ENCODE results near the gene AGK. TPM values are rescaled to one million over a fixed set of nuclear protein-coding genes. Genes with fewer than 3 reads are reported as not detected.
A peak's percentile ranks its signal among the peaks of the same experiment; 100 is the strongest.

AGK gene
- total RNA-seq, 4 donors from 2014 or later = 11.2 to 22.5 (median 17.7) TPM

GRCh38 chr7:141701489-141702046, 150.4 kb downstream of the AGK start:
- Histone ChIP-seq H3K4me1 (peaks cover 3 to 86% (median 21%) of the 10 kb centered on the region in 3 donors), H3K27ac (peak overlapping the region; percentile 82 to 92 (median 88)), H3K36me3 (no peaks in the 10 kb centered on the region), H3K4me3 (peak overlapping the region; percentile 76 to 99 (median 87)), H3K27me3 (no peaks in the 10 kb centered on the region), H3K9me3 (no peaks in the 10 kb centered on the region)
- intact Hi-C loops (cut with DNase I) = no loop called here
- 0% methylated on average over 4 to 5 of the region's 59 CpGs for WGBS, 2 donors
- TF ChIP-seq CTCF (IDR thresholded peaks at IDR 0.05) (no peak), POLR2A (IDR thresholded peaks at IDR 0.05) (peak in 1 of 4 donors; percentile 35)
- DNase-seq = no peak

DNA sequence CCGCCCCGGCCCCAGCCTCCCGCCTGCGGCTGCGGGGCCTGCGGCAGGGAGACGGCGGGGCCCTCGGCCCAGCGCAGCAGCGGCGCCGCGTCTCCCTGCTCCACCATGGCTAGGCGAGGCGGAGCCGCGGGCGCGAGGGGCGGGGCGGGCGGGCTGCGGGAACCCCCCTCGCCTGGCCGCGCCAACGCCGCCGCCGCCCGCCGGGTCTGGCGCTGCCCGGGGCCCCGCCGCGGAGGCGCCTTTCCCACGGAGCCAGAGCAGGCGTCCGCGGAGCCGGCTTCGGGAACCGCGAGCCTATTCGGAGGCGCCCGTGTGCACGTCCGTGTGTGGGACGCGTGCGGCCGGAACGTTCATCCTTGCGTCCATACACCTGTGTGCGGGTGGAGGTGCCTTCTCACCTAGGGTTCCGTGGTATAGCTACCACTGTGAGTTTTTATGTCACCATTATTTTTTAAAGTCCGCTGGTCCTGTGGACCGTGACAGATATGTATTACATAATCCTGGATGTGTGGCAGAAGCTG, 150.9 kb downstream of the AGK start, which contains the start of gene DENND11:
Gene DENND11 (minus strand): TSS at position 120 of the 521 bp plus-strand sequence. CDS start 13 bp downstream, at position 107.
- H3K27ac ChIP-seq = peak within 1 kb of the TSS; percentile 82 to 92 (median 88)
- intact Hi-C loops (cut with DNase I) = no loop called here
- WGBS, 2 donors = 0 to 1% methylated on average over 3 to 19 of the region's 62 CpGs
- H3K27me3 ChIP-seq = no peaks in the 10 kb centered on the region
- H3K9me3 ChIP-seq = no peaks in the 10 kb centered on the region
- TF ChIP-seq CTCF (IDR thresholded peaks at IDR 0.05) (no peak), POLR2A (IDR thresholded peaks at IDR 0.05) (no peak)
- H3K4me3 ChIP-seq = peak within 1 kb of the TSS; percentile 76 to 99 (median 87)
- H3K36me3 ChIP-seq = no peaks in the 10 kb centered on the region
- DNase-seq = no peak
- peaks cover under 1 to 86% (median 21%) of the 10 kb centered on the region in 3 donors for H3K4me1 ChIP-seq

DNA sequence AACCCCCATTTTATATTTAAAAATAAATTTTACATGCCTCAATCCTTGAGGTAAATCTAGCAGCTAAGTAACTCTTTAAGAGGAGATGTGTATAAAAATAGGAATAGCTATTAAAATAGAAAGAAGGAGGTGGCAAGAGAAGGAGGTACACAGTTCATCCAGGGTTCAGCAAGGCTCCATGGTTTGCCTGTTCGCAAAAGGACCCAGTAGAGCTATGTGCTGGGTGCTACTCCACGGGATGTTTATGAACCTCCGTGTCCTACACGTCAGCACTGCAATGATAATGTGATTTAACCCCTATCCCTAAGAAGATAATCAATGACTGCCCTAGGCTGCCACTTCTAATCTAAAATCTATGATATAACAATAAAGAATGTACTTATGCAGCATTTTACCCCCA, 151.7 kb downstream of the AGK start:
- peak overlapping the region in 1 of 4 donors; percentile 75 for H3K27ac ChIP-seq
- WGBS, 2 donors = 65 to 89% methylated on average over 4 of the region's 4 CpGs
- no peaks in the 10 kb centered on the region for H3K27me3 ChIP-seq
- TF ChIP-seq POLR2A (IDR thresholded peaks at IDR 0.05) (no peak), CTCF (IDR thresholded peaks at IDR 0.05) (no peak)
- H3K4me1 ChIP-seq = peaks cover 0 to 79% (median 21%) of the 10 kb centered on the region in 3 donors
- intact Hi-C loops (cut with DNase I) = no loop called here
- peak overlapping the region in 1 of 4 donors; percentile 76 for H3K4me3 ChIP-seq
- no peaks in the 10 kb centered on the region for H3K36me3 ChIP-seq
- DNase-seq = no peak
- H3K9me3 ChIP-seq = no peaks in the 10 kb centered on the region

GRCh38 chr7:141704112-141704511, 152.9 kb downstream of the AGK start:
- WGBS, 2 donors = 44% methylated on average over 3 of the region's 3 CpGs
- H3K36me3 ChIP-seq = no peaks in the 10 kb centered on the region
- peaks cover 0 to 67% (median 21%) of the 10 kb centered on the region in 3 donors for H3K4me1 ChIP-seq
- no peak overlapping the region for H3K27ac ChIP-seq
- intact Hi-C loops (cut with DNase I) = no loop called here
- H3K27me3 ChIP-seq = no peaks in the 10 kb centered on the region
- no peak for DNase-seq
- H3K4me3 ChIP-seq = no peak overlapping the region
- TF ChIP-seq POLR2A (IDR thresholded peaks at IDR 0.05) = no peak
- no peaks in the 10 kb centered on the region for H3K9me3 ChIP-seq

DNA sequence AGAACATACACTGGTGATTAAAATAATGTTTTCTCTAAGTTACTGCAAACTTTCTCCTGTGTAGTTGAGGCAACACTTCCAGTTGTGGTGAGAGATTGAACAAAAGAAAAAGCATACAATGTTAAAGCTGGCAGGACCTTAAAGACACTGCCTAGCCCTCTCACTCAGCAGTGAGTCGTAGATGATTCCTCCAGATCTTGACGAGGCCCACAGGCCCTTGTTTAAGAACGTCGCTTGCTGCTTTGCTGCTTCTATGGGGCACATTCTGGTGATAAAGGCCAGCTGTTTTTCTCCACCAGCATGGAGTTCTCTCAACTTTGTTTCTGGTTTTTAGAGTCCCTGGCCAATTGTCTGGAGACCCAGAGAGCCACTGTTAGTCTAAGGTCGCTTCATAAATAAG, 153.5 kb downstream of the AGK start:
- no peak overlapping the region for H3K4me3 ChIP-seq
- H3K4me1 ChIP-seq = peaks cover 0 to 60% (median 21%) of the 10 kb centered on the region in 3 donors
- no peak overlapping the region for H3K27ac ChIP-seq
- H3K36me3 ChIP-seq = no peaks in the 10 kb centered on the region
- no peaks in the 10 kb centered on the region for H3K9me3 ChIP-seq
- intact Hi-C loops (cut with DNase I) = no loop called here
- H3K27me3 ChIP-seq = no peaks in the 10 kb centered on the region
- TF ChIP-seq POLR2A (IDR thresholded peaks at IDR 0.05) (no peak), CTCF (IDR thresholded peaks at IDR 0.05) (no peak)
- 65 to 73% methylated on average over 5 of the region's 5 CpGs for WGBS, 2 donors
- no peak for DNase-seq

Other genes with a start within 250 kb of the AGK start
- 10 to 100 TPM; 11.8 to 28.6 (median 14.2) TPM for gene DENND11, start 150.8 kb downstream of the AGK start, total RNA-seq
- gene WEE2, start 156.9 kb downstream of the AGK start, total RNA-seq = not detected
- 100 to 1,000 TPM; 120 to 187 (median 146) TPM for gene SSBP1, start 186.9 kb downstream of the AGK start, total RNA-seq
- 1 to 10 TPM in 2 of 4 donors, under 1 TPM in 1, not detected in 1; 0.35 to 3.2 (median 2.7) TPM for gene TAS2R3, start 212.7 kb downstream of the AGK start, total RNA-seq
- 1 to 10 TPM in 2 of 4 donors, under 1 TPM in 2; 0.18 to 3.1 (median 1.3) TPM for gene TAS2R4, start 225.3 kb downstream of the AGK start, total RNA-seq
- gene TAS2R5, start 238.8 kb downstream of the AGK start, total RNA-seq = 1 to 10 TPM in 2 of 4 donors, under 1 TPM in 1, not detected in 1; 0.80 to 3.1 (median 2.3) TPM